Nephron (organoid): ENCODE data around the gene CD59.
"Not testable (repeated sequence)": the region's sequence is repeated elsewhere in the genome, so short reads cannot be mapped to it uniquely, and the experiment has no call there.

Source experiments
- H3K27ac Mint-ChIP-seq, 3 experiments: 2 replicates each; pipeline ENCODE4 v1.8.0; 2020; ENCODE audit warnings: mixed read lengths in 3 of 3, mild to moderate bottlenecking in 2 of 3, moderate library complexity in 1 of 3
- H3K27me3 Mint-ChIP-seq: 2 replicates; pipeline ENCODE4 v1.8.0; 2021; ENCODE audit warnings: low read depth, mild to moderate bottlenecking, moderate library complexity, mixed read lengths
- H3K36me3 Mint-ChIP-seq: 2 replicates; pipeline ENCODE4 v1.8.0; 2020; ENCODE audit warnings: low read depth, mixed read lengths
- H3K4me1 Mint-ChIP-seq: 2 replicates; pipeline ENCODE4 v1.8.0; 2020; ENCODE audit warnings: mixed read lengths
- H3K4me3 Mint-ChIP-seq, 3 experiments: 2 replicates each; pipeline ENCODE4 v1.8.0; 2020; ENCODE audit warnings: mild to moderate bottlenecking in 3 of 3, mixed read lengths in 3 of 3, moderate library complexity in 2 of 3
- H3K9me3 Mint-ChIP-seq: 2 replicates; pipeline ENCODE4 v1.8.0; 2020; ENCODE audit warnings: mixed read lengths
- TF ChIP-seq, protein P1 (sequence below), 3 experiments: fragments of 200-600 bp; sonication (generic); IDR thresholded peaks; one replicate each; pipeline ENCODE4 v1.5.0; 2021; ENCODE audit warnings: antibody characterized with exemption in 3 of 3; ENCODE audit not compliant: unreplicated experiment in 3 of 3

The CD59 gene

DNA sequence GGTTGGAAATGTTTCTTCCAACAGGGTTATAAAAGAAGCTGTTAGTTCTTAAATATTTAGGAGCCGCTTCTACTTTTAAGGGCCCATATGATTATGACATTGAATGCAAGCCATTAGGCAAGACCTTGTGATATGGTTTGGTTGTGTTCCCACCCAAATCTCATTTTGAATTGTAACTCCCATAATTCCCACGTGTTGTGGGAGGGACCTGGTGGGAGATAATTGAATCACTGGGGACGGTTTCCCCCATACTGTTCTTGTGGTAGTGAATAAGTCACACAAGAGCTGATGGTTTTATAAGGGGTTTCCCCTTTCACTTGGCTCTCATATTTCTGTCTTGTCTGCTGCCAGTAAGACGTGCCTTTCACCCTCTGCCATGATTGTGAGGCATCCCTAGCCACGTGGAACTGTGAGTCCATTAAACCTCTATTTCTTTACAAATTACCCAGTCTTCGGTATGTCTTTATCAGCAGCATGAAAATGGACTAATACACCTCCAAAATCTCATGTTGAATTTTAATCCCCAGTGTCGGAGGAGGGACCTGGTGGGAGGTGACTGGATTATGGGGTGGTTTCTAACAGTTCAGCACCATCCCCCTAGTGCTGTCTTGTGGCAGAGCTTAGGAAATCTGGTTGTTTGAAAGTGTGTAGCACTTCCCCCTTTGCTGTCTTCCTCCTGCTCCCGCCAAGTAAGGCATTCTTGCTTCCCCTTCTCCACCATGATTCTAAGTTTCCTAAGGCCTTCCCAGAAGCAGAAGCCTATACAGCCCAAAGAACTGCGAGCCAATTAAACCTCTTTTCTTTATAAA lies 4.3 kb downstream of the CD59 start:
- Mint-ChIP-seq H3K4me1 (peaks cover 52% of the 10 kb centered on the region), H3K27me3 (no peaks in the 10 kb centered on the region)

GRCh38 chr11:33730716-33731115 lies 5.5 kb downstream of the CD59 start:
- Mint-ChIP-seq H3K4me3 (no peak overlapping the region), H3K4me1 (peaks cover 57% of the 10 kb centered on the region), H3K36me3 (peaks cover 64% of the 10 kb centered on the region), H3K9me3 (peaks cover 15% of the 10 kb centered on the region), H3K27ac (no peak overlapping the region), H3K27me3 (no peaks in the 10 kb centered on the region)
- TF ChIP-seq, protein P1, sequence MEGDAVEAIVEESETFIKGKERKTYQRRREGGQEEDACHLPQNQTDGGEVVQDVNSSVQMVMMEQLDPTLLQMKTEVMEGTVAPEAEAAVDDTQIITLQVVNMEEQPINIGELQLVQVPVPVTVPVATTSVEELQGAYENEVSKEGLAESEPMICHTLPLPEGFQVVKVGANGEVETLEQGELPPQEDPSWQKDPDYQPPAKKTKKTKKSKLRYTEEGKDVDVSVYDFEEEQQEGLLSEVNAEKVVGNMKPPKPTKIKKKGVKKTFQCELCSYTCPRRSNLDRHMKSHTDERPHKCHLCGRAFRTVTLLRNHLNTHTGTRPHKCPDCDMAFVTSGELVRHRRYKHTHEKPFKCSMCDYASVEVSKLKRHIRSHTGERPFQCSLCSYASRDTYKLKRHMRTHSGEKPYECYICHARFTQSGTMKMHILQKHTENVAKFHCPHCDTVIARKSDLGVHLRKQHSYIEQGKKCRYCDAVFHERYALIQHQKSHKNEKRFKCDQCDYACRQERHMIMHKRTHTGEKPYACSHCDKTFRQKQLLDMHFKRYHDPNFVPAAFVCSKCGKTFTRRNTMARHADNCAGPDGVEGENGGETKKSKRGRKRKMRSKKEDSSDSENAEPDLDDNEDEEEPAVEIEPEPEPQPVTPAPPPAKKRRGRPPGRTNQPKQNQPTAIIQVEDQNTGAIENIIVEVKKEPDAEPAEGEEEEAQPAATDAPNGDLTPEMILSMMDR (IDR thresholded peaks at IDR 0.05; ENCODE audit: unreplicated experiment in 3 of 3): no peak

More for the DNA sequence above, 4.3 kb downstream of the CD59 start:
- Mint-ChIP-seq H3K36me3 (peaks cover 53% of the 10 kb centered on the region), H3K27ac (peak overlapping the region in 1 of 3 experiments; percentile 4), H3K4me3 (peak overlapping the region in 1 of 3 experiments; percentile 5), H3K9me3 (peaks cover 7% of the 10 kb centered on the region)
- TF ChIP-seq, protein P1 (IDR thresholded peaks at IDR 0.05; ENCODE audit: unreplicated experiment in 3 of 3): no peak

GRCh38 chr11:33729072-33729664 lies 7.1 kb downstream of the CD59 start:
- not testable (repeated sequence) for H3K27me3 Mint-ChIP-seq
- peaks cover 15% of the 10 kb centered on the region for H3K9me3 Mint-ChIP-seq
- peaks cover 60% of the 10 kb centered on the region for H3K4me1 Mint-ChIP-seq
- peak overlapping the region in 1 of 3 experiments; percentile 63 for H3K4me3 Mint-ChIP-seq
- H3K36me3 Mint-ChIP-seq: peaks cover 66% of the 10 kb centered on the region
- H3K27ac Mint-ChIP-seq: peak overlapping the region; percentile 20 to 78 (median 57)

GRCh38 chr11:33727539-33727938 lies 8.7 kb downstream of the CD59 start:
- H3K9me3 Mint-ChIP-seq: peaks cover 15% of the 10 kb centered on the region
- H3K4me3 Mint-ChIP-seq, H3K27me3 Mint-ChIP-seq, H3K27ac Mint-ChIP-seq: not testable (repeated sequence)
- peaks cover 66% of the 10 kb centered on the region for H3K4me1 Mint-ChIP-seq
- H3K36me3 Mint-ChIP-seq: peaks cover 59% of the 10 kb centered on the region

- H3K27me3 Mint-ChIP-seq: no peaks in the 10 kb centered on the region
- TF ChIP-seq, protein P1 (IDR thresholded peaks at IDR 0.05; ENCODE audit: unreplicated experiment in 3 of 3): no peak
- H3K36me3 Mint-ChIP-seq: peaks cover 60% of the 10 kb centered on the region
- no peak overlapping the region for H3K4me3 Mint-ChIP-seq
- H3K9me3 Mint-ChIP-seq: peaks cover 15% of the 10 kb centered on the region
- H3K4me1 Mint-ChIP-seq: peaks cover 66% of the 10 kb centered on the region
- no peak overlapping the region for H3K27ac Mint-ChIP-seq
These were observed 10.7 kb downstream of the CD59 start for GRCh38 chr11:33725496-33725895.

DNA sequence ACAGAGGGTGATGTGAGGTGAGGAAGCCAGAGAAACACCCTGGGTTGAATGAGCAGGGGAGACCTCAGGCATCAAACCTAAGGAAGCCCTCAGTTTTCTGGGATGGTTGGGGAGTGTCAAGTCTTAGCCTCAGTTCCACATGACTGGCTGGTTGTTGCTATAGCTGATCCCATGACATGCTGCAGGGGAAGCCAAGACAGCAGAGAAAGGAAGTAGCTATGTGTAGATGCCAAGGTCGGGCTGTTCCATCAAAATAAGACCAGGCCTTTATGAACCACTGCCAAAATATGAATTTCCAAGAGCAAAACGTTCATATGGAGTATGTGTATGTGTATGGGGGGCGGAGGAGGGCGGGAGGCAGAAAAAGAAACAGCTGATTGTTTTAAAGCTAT lies 11.6 kb downstream of the CD59 start:
- peaks cover 15% of the 10 kb centered on the region for H3K9me3 Mint-ChIP-seq
- H3K27ac Mint-ChIP-seq: peak overlapping the region; percentile 79 to 89 (median 86)
- H3K4me3 Mint-ChIP-seq: no peak overlapping the region
- TF ChIP-seq, protein P1 (IDR thresholded peaks at IDR 0.05; ENCODE audit: unreplicated experiment in 3 of 3): no peak
- peaks cover 61% of the 10 kb centered on the region for H3K36me3 Mint-ChIP-seq
- no peaks in the 10 kb centered on the region for H3K27me3 Mint-ChIP-seq
- peaks cover 69% of the 10 kb centered on the region for H3K4me1 Mint-ChIP-seq
